HG02571 (cell line): Measurements from ENCODE around the gene EVA1B.

Source experiments
- ATAC-seq: cut with Tn5 transposase; IDR thresholded peaks from one replicate; pipeline ENCODE4 v1.9.1; 2021; ENCODE audit warnings: mild to moderate bottlenecking, moderate library complexity; ENCODE audit not compliant: unreplicated experiment

Gene EVA1B

GRCh38 chr1:36284061-36284460, 39.4 kb downstream of the EVA1B start:
- no peak for ATAC-seq

- no peak for ATAC-seq
These were observed 43.6 kb downstream of the EVA1B start for GRCh38 chr1:36279789-36280296.

GRCh38 chr1:36279110-36279788, 44.2 kb downstream of the EVA1B start:
- ATAC-seq = no peak

- no peak for ATAC-seq
These were observed 46.8 kb downstream of the EVA1B start for GRCh38 chr1:36276688-36277087.

GRCh38 chr1:36274201-36274600, 49.2 kb downstream of the EVA1B start:
- no peak for ATAC-seq

- ATAC-seq = no peak
These were observed 50.4 kb downstream of the EVA1B start for GRCh38 chr1:36273024-36273423.
